Neural progenitor cell (in vitro differentiated cells): ENCODE measurements around the gene SLC35F3. TPM values are rescaled to one million over a fixed set of nuclear protein-coding genes. Genes with fewer than 3 reads are reported as not detected.

Experiments used
- DNase-seq: peaks from one replicate; pipeline ENCODE4 v3.0.0-alpha.2; 2016; ENCODE audit warnings: low spot score
- H2AFZ ChIP-seq: fragments of 200-600 bp; sonication (generic); replicated peaks from 2 replicates; pipeline ENCODE4 v1.6.1; 2016; ENCODE audit warnings: antibody characterized with exemption
- H3F3A ChIP-seq: fragments of 200-600 bp; sonication (generic); 2 replicates; pipeline ENCODE4 v1.6.1; 2016; ENCODE audit warnings: antibody characterized with exemption, low read depth
- H3K27ac ChIP-seq: fragments of 200-600 bp; sonication (generic); 2 replicates; pipeline ENCODE4 v1.5.1; 2016; ENCODE audit warnings: mild to moderate bottlenecking
- H3K27me3 ChIP-seq: fragments of 200-600 bp; sonication (generic); 2 replicates; pipeline ENCODE4 v1.6.1; 2016; ENCODE audit warnings: mild to moderate bottlenecking, moderate library complexity
- H3K36me3 ChIP-seq: fragments of 200-600 bp; sonication (generic); 2 replicates; pipeline ENCODE4 v1.5.1; 2016
- H3K4me1 ChIP-seq: fragments of 200-600 bp; sonication (generic); 2 replicates; pipeline ENCODE4 v1.6.1; 2016; ENCODE audit warnings: mixed run types
- H3K4me2 ChIP-seq: fragments of 200-600 bp; sonication (generic); 2 replicates; pipeline ENCODE4 v1.6.1; 2016
- H3K4me3 ChIP-seq: fragments of 200-600 bp; sonication (generic); 2 replicates; pipeline ENCODE4 v1.5.1; 2016
- H3K79me2 ChIP-seq: fragments of 200-600 bp; sonication (generic); 2 replicates; pipeline ENCODE4 v1.6.1; 2016; ENCODE audit warnings: low read depth
- H3K9ac ChIP-seq: fragments of 200-600 bp; sonication (generic); 2 replicates; pipeline ENCODE4 v1.6.1; 2016
- H3K9me3 ChIP-seq: fragments of 200-600 bp; sonication (generic); 2 replicates; pipeline ENCODE4 v1.5.1; 2016; ENCODE audit warnings: low read depth
- H4K20me1 ChIP-seq: fragments of 200-600 bp; sonication (generic); 2 replicates; pipeline ENCODE4 v1.6.1; 2016; ENCODE audit warnings: low read depth
- H3K27ac Mint-ChIP-seq: 3 replicates; pipeline ENCODE4 v1.8.0; 2021; ENCODE audit warnings: mixed read lengths
- H3K27me3 Mint-ChIP-seq: 2 replicates; pipeline ENCODE4 v1.8.0; 2022; ENCODE audit warnings: low read depth, mild to moderate bottlenecking, inconsistent platforms, moderate library complexity, mixed read lengths; ENCODE audit not compliant: insufficient read depth
- H3K36me3 Mint-ChIP-seq: 3 replicates; pipeline ENCODE4 v1.8.0; 2021; ENCODE audit warnings: mixed read lengths
- H3K4me1 Mint-ChIP-seq: 3 replicates; pipeline ENCODE4 v1.8.0; 2021; ENCODE audit warnings: mixed read lengths
- H3K4me3 Mint-ChIP-seq: 3 replicates; pipeline ENCODE4 v1.8.0; 2021; ENCODE audit warnings: mild to moderate bottlenecking, moderate library complexity, mixed read lengths
- H3K9me3 Mint-ChIP-seq: 3 replicates; pipeline ENCODE4 v1.8.0; 2020; ENCODE audit warnings: mixed read lengths
- CTCF ChIP-seq: fragments of 200-600 bp; sonication (generic); IDR thresholded peaks from 2 replicates; pipeline ENCODE4 v1.5.1; 2017; ENCODE audit warnings: antibody characterized with exemption, mild to moderate bottlenecking
- EZH2 ChIP-seq: fragments of 200-600 bp; sonication (generic); IDR thresholded peaks from 2 replicates; pipeline ENCODE4 v1.6.1; 2017; ENCODE audit warnings: antibody characterized with exemption, mild to moderate bottlenecking, moderate library complexity
- EZH2phosphoT487 ChIP-seq: fragments of 200-600 bp; sonication (generic); IDR thresholded peaks from 2 replicates; pipeline ENCODE4 v1.6.1; 2017; ENCODE audit warnings: antibody characterized with exemption
- total RNA-seq: library from RNA; depleted of rRNA; stranded (reverse); fragments of >200 nt; gene quantifications from 2 replicates; pipeline ENCODE4 v1.2.3, GENCODE V29; 2015; ENCODE audit warnings: low replicate concordance

Gene SLC35F3
- total RNA-seq, 1 donor from 2014 or later = 0.79 TPM

- DNase-seq = no peak
These were observed 165.3 kb downstream of the SLC35F3 start for GRCh38 chr1:234069760-234070159.

GRCh38 chr1:234072793-234073192 lies 168.3 kb downstream of the SLC35F3 start:
- no peak for TF ChIP-seq CTCF
- TF ChIP-seq EZH2phosphoT487 = no peak
- TF ChIP-seq EZH2 = no peak
- Histone ChIP-seq H3K79me2 (no peaks in the 10 kb centered on the region), H2AFZ (no peak overlapping the region), H3K4me1 (peaks cover 1% of the 10 kb centered on the region), H3F3A (peaks cover 2% of the 10 kb centered on the region), H3K9ac (no peak overlapping the region), H3K9me3 (no peaks in the 10 kb centered on the region), H3K36me3 (no peaks in the 10 kb centered on the region), H3K27ac (no peak overlapping the region), H4K20me1 (no peaks in the 10 kb centered on the region), H3K4me2 (no peak overlapping the region), H3K27me3 (no peaks in the 10 kb centered on the region), H3K4me3 (no peak overlapping the region)
- no peaks in the 10 kb centered on the region for H3K27me3 Mint-ChIP-seq
- H3K4me1 Mint-ChIP-seq = peaks cover 6% of the 10 kb centered on the region
- H3K9me3 Mint-ChIP-seq = no peaks in the 10 kb centered on the region
- H3K4me3 Mint-ChIP-seq = no peak overlapping the region
- H3K36me3 Mint-ChIP-seq = no peaks in the 10 kb centered on the region
- no peak for DNase-seq
- no peak overlapping the region for H3K27ac Mint-ChIP-seq

More at GRCh38 chr1:234069760-234070159, 165.3 kb downstream of the SLC35F3 start:
- H3K27me3 ChIP-seq = no peaks in the 10 kb centered on the region
- H3K4me3 Mint-ChIP-seq = no peak overlapping the region
- H3K4me1 ChIP-seq = no peaks in the 10 kb centered on the region
- H3K4me3 ChIP-seq = no peak overlapping the region
- H3K79me2 ChIP-seq = no peaks in the 10 kb centered on the region
- no peak overlapping the region for H2AFZ ChIP-seq
- H3K4me1 Mint-ChIP-seq = peaks cover 6% of the 10 kb centered on the region
- TF ChIP-seq EZH2 = no peak
- no peak for TF ChIP-seq EZH2phosphoT487
- peak; percentile 30 for TF ChIP-seq CTCF
- no peaks in the 10 kb centered on the region for H3K36me3 Mint-ChIP-seq
- H3K36me3 ChIP-seq = no peaks in the 10 kb centered on the region
- peak overlapping the region; percentile 55 for H3K27ac Mint-ChIP-seq
- H3K27me3 Mint-ChIP-seq = peaks cover 2% of the 10 kb centered on the region
- H4K20me1 ChIP-seq = no peaks in the 10 kb centered on the region
- no peaks in the 10 kb centered on the region for H3F3A ChIP-seq
- H3K9ac ChIP-seq = no peak overlapping the region
- H3K4me2 ChIP-seq = no peak overlapping the region
- H3K9me3 ChIP-seq = no peaks in the 10 kb centered on the region
- H3K9me3 Mint-ChIP-seq = no peaks in the 10 kb centered on the region
- H3K27ac ChIP-seq = no peak overlapping the region

- no peak for TF ChIP-seq CTCF
- TF ChIP-seq EZH2 = no peak
- TF ChIP-seq EZH2phosphoT487 = no peak
- no peaks in the 10 kb centered on the region for H3K27me3 Mint-ChIP-seq
- peak overlapping the region; percentile 77 for H3K27ac ChIP-seq
- peaks cover 6% of the 10 kb centered on the region for H3K4me1 Mint-ChIP-seq
- H3K4me3 Mint-ChIP-seq = no peak overlapping the region
- no peak overlapping the region for H3K4me3 ChIP-seq
- no peak overlapping the region for H3K27ac Mint-ChIP-seq
- no peaks in the 10 kb centered on the region for H3K9me3 ChIP-seq
- peaks cover 2% of the 10 kb centered on the region for H3K9me3 Mint-ChIP-seq
- H3K36me3 ChIP-seq = peaks cover 6% of the 10 kb centered on the region
- H3K36me3 Mint-ChIP-seq = no peaks in the 10 kb centered on the region
- H3F3A ChIP-seq = peaks cover 15% of the 10 kb centered on the region
- no peak for DNase-seq
- H3K9ac ChIP-seq = no peak overlapping the region
- H3K79me2 ChIP-seq = no peaks in the 10 kb centered on the region
- no peak overlapping the region for H2AFZ ChIP-seq
- H3K4me2 ChIP-seq = peak overlapping the region; percentile 49
- H3K4me1 ChIP-seq = peaks cover 7% of the 10 kb centered on the region
- H3K27me3 ChIP-seq = no peaks in the 10 kb centered on the region
- H4K20me1 ChIP-seq = no peaks in the 10 kb centered on the region
These were observed 173.7 kb downstream of the SLC35F3 start for GRCh38 chr1:234078143-234078542.
